Ectodermal cell (in vitro differentiated cells): ENCODE data around the gene P2RX7.

Experiments used
- H3K27ac ChIP-seq: 2 replicates; pipeline ENCODE4 v1.7.0; 2013; ENCODE audit warnings: mild to moderate bottlenecking, low read depth, low read length; ENCODE audit not compliant: insufficient read depth, poor library complexity, severe bottlenecking
- H3K27me3 ChIP-seq: 2 replicates; pipeline ENCODE4 v1.7.0; 2013; ENCODE audit warnings: mild to moderate bottlenecking, low read length; ENCODE audit not compliant: insufficient read depth, control insufficient read depth, poor library complexity, severe bottlenecking
- H3K36me3 ChIP-seq: one replicate; pipeline ENCODE4 v1.7.0; 2013; ENCODE audit warnings: low read length; ENCODE audit not compliant: control insufficient read depth, insufficient read depth
- H3K4me1 ChIP-seq: one replicate; pipeline ENCODE4 v1.7.0; 2013; ENCODE audit warnings: low read length; ENCODE audit not compliant: control insufficient read depth, insufficient read depth
- H3K4me3 ChIP-seq: 2 replicates; pipeline ENCODE4 v1.7.0; 2013; ENCODE audit warnings: low read depth, low read length, control low read depth; ENCODE audit not compliant: insufficient read depth
- H3K9me3 ChIP-seq: 2 replicates; pipeline ENCODE4 v1.7.0; 2013; ENCODE audit warnings: mild to moderate bottlenecking, low read length, moderate library complexity; ENCODE audit not compliant: control insufficient read depth
- WGBS, 2 experiments: methylation state at CpG; one replicate each; pipeline ENCODE4 v1.1.7; 2013; ENCODE audit warnings: missing lambda C conversion rate in 2 of 2; 5-methylcytosine and 5-hydroxymethylcytosine counted together

Gene P2RX7

GRCh38 chr12:121111684-121112083 lies 21.0 kb upstream of the P2RX7 start:
- Histone ChIP-seq H3K36me3 (no peaks in the 10 kb centered on the region), H3K27me3 (no peaks in the 10 kb centered on the region), H3K9me3 (no peaks in the 10 kb centered on the region), H3K4me3 (no peak overlapping the region), H3K4me1 (no peaks in the 10 kb centered on the region), H3K27ac (no peak overlapping the region)
- 87 to 93% methylated on average over 8 to 9 of the region's 9 CpGs for WGBS, 2 experiments

DNA sequence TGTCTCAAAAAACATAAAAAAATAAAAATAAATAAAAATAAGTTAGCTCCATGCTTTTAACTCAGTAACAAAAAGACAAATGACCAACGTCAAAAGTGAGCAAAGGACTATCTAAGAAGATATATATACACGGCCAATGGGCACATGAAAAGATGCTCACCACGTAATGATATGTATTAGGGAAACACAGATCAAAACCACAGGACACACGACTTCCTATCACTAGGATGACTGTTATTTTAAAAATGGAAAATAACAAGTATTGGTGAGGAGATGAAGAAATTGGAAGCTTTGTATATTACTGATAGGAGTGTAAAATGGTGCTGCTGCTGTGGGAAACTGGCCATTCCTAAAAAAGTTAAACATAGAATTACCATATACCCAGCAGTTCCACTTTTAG lies 20.2 kb upstream of the P2RX7 start:
- Histone ChIP-seq H3K27ac (no peak overlapping the region), H3K36me3 (no peaks in the 10 kb centered on the region), H3K27me3 (no peaks in the 10 kb centered on the region), H3K9me3 (no peaks in the 10 kb centered on the region), H3K4me3 (no peak overlapping the region), H3K4me1 (no peaks in the 10 kb centered on the region)
- WGBS, 2 experiments = 87 to 88% methylated on average over 4 of the region's 4 CpGs

- no peaks in the 10 kb centered on the region for H3K27me3 ChIP-seq
- no peaks in the 10 kb centered on the region for H3K9me3 ChIP-seq
- H3K27ac ChIP-seq = no peak overlapping the region
- no peak overlapping the region for H3K4me3 ChIP-seq
- 79 to 80% methylated on average over 4 of the region's 4 CpGs for WGBS, 2 experiments
- H3K36me3 ChIP-seq = no peaks in the 10 kb centered on the region
- H3K4me1 ChIP-seq = no peaks in the 10 kb centered on the region
Observed at GRCh38 chr12:121113057-121113456, 19.6 kb upstream of the P2RX7 start.

DNA sequence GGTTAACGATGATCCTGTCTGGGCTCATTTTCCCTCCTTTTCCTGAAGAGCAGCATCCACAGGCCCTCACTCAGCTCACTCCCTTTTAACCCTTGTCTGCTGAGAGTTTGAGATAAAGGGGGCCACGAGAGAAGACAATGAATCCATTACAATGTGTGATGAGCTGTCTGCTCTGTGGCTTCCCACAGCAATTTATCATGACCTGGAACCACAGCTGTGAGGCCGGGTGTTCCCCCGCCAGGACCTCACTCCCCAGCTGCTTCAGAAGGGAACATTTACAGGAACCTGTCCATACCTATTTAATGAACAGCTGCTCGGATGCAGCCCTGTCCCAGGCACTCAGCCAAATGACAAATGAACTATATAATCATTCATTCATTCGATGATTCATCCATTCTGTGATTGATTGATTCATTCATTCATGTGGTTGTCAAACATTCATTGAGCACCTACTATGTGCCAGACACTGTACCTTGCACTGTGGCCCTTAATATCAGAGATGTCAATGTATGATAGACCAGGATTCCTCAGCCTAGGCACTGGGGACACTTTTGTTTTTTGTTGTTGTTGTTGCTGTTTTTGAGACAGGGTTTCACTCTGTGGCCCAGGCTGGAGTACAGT lies 18.5 kb upstream of the P2RX7 start:
- H3K4me1 ChIP-seq = no peaks in the 10 kb centered on the region
- H3K9me3 ChIP-seq = no peaks in the 10 kb centered on the region
- 84 to 86% methylated on average over 6 of the region's 6 CpGs for WGBS, 2 experiments
- H3K27ac ChIP-seq = no peak overlapping the region
- H3K27me3 ChIP-seq = no peaks in the 10 kb centered on the region
- no peak overlapping the region for H3K4me3 ChIP-seq
- no peaks in the 10 kb centered on the region for H3K36me3 ChIP-seq

DNA sequence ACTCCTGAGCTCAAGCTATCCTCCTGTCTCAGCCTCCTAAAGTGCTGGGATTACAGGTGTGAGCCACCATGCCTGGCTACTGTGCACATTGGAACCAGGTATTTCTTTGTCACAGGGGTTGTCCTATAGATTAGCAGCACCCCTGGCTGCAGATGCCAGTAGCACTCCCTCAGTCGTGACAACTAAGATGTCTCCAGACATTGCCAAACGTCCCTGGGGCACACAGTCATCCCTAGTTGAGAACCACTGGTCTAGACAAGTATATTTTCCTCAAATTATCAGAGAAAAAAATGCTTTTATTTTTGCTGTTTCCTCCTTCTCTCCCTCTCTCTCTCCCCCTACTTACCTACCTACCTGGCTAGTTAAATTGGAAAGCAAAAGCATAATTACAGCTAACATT lies 17.9 kb upstream of the P2RX7 start:
- H3K4me1 ChIP-seq = no peaks in the 10 kb centered on the region
- no peak overlapping the region for H3K27ac ChIP-seq
- WGBS, 2 experiments = 56 to 59% methylated on average over 2 of the region's 2 CpGs
- no peaks in the 10 kb centered on the region for H3K27me3 ChIP-seq
- H3K4me3 ChIP-seq = no peak overlapping the region
- no peaks in the 10 kb centered on the region for H3K9me3 ChIP-seq
- no peaks in the 10 kb centered on the region for H3K36me3 ChIP-seq

DNA sequence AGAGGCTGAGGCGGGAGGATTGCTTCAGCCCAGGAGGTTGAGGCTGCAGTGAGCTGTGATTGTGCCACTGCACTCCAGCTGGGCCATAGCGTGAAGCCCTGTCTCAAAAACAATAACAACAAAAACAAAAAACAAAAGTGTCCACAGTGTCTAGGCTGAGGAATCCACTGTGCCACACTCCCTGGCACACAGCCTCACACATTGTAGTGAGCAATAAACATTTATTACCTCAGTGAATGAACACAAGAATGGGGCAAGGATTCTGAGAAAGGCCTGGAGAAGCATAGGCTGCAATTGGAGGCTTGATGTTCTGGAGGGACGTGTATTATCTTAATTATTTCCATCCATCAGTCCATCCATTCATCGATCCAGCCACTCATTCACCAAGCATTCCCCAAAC lies 17.1 kb upstream of the P2RX7 start:
- 84 to 85% methylated on average over 4 of the region's 4 CpGs for WGBS, 2 experiments
- H3K27ac ChIP-seq = no peak overlapping the region
- no peaks in the 10 kb centered on the region for H3K36me3 ChIP-seq
- H3K4me1 ChIP-seq = no peaks in the 10 kb centered on the region
- H3K9me3 ChIP-seq = no peaks in the 10 kb centered on the region
- no peak overlapping the region for H3K4me3 ChIP-seq
- H3K27me3 ChIP-seq = no peaks in the 10 kb centered on the region

GRCh38 chr12:121116318-121117225 lies 16.1 kb upstream of the P2RX7 start:
- H3K4me1 ChIP-seq = no peaks in the 10 kb centered on the region
- WGBS, 2 experiments = 86 to 87% methylated on average over 4 of the region's 4 CpGs
- no peaks in the 10 kb centered on the region for H3K36me3 ChIP-seq
- H3K27ac ChIP-seq = no peak overlapping the region
- H3K9me3 ChIP-seq = no peaks in the 10 kb centered on the region
- no peaks in the 10 kb centered on the region for H3K27me3 ChIP-seq
- no peak overlapping the region for H3K4me3 ChIP-seq

DNA sequence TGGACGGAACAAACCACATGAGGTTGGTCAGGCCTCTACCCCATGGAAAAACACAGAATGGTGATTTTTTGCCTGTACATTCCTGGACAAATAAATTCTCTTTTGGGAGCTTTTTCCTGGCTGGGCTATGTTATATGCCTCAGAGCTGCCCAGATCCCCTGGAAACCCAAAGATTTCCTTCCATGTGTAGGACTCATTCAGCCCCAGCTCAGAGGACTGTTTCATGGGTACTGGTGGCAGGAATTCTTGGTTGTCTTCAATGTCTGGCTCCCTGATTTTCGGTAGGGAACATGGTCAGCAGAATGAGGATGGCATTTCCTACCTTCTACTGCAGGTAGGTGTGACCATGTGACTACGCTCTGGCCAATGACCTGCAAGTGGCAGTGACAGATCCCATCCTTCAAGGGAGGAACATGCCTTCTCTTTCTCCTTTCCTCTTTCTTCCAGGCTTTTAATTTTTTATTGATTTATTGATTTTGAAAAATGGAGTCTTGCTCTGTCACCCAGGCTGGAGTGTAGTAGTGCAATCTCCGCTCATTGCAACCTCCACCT lies 15.4 kb upstream of the P2RX7 start:
- WGBS, 2 experiments = 89 to 93% methylated on average over 4 of the region's 4 CpGs

GRCh38 chr12:121120323-121120722 lies 12.4 kb upstream of the P2RX7 start:
- Histone ChIP-seq H3K27me3 (no peaks in the 10 kb centered on the region), H3K4me3 (no peak overlapping the region), H3K4me1 (no peaks in the 10 kb centered on the region), H3K36me3 (no peaks in the 10 kb centered on the region), H3K9me3 (no peaks in the 10 kb centered on the region), H3K27ac (no peak overlapping the region)
- 79 to 90% methylated on average over 3 to 6 of the region's 6 CpGs for WGBS, 2 experiments

More for the DNA sequence above, 15.4 kb upstream of the P2RX7 start:
- no peak overlapping the region for H3K27ac ChIP-seq
- H3K9me3 ChIP-seq = no peaks in the 10 kb centered on the region
- H3K27me3 ChIP-seq = no peaks in the 10 kb centered on the region
- no peaks in the 10 kb centered on the region for H3K36me3 ChIP-seq
- H3K4me3 ChIP-seq = no peak overlapping the region
- H3K4me1 ChIP-seq = no peaks in the 10 kb centered on the region

- H3K36me3 ChIP-seq = no peaks in the 10 kb centered on the region
- WGBS, 2 experiments = 81 to 85% methylated on average over 8 of the region's 8 CpGs
- no peak overlapping the region for H3K4me3 ChIP-seq
- H3K4me1 ChIP-seq = no peaks in the 10 kb centered on the region
- no peak overlapping the region for H3K27ac ChIP-seq
- no peaks in the 10 kb centered on the region for H3K27me3 ChIP-seq
- H3K9me3 ChIP-seq = no peaks in the 10 kb centered on the region
Observed at GRCh38 chr12:121120989-121121755, 11.5 kb upstream of the P2RX7 start.
